PC-9 (cell line): ENCODE results near the gene F2. TPM values are rescaled to one million over a fixed set of nuclear protein-coding genes. Genes with fewer than 3 reads are reported as not detected.

Experiments used
- BruUV-seq: library from RNA; stranded (reverse); fragments of 400-500 nt; replicated peaks from 2 replicates; lab custom pipeline; 2021; lab: Mats Ljungman, UMichigan
- CTCF ChIA-PET: fragments of 300-600 bp; sonication (Branson Sonifier 250); formaldehyde crosslinking; loops from one replicate; lab custom pipeline; 2022; ENCODE audit warnings: antibody characterized with exemption; lab: Charles Lee
- POLR2A ChIA-PET: fragments of 300-600 bp; sonication (Branson Sonifier 250); formaldehyde crosslinking; loops from one replicate; lab custom pipeline; 2022; ENCODE audit warnings: antibody characterized with exemption; ENCODE audit not compliant: unreplicated experiment; lab: Charles Lee
- DNase-seq, 2 experiments: peaks; one replicate each; pipeline versions ENCODE4 v3.0.0 to v3.0.0-alpha.2; 2015 to 2022; ENCODE audit warnings: mixed read lengths in 1 of 2
- H2AFZ ChIP-seq: fragments of 200-600 bp; sonication (generic); 2 replicates; pipeline ENCODE4 v1.8.1; 2017; ENCODE audit warnings: antibody characterized with exemption
- H3F3A ChIP-seq: fragments of 200-600 bp; sonication (generic); 2 replicates; pipeline ENCODE4 v1.8.1; 2017; ENCODE audit warnings: antibody characterized with exemption, mild to moderate bottlenecking, low read depth; ENCODE audit not compliant: insufficient read depth
- H3K27ac ChIP-seq: fragments of 200-600 bp; sonication (generic); 2 replicates; pipeline ENCODE4 v1.6.1; 2016; ENCODE audit warnings: mixed run types
- H3K27me3 ChIP-seq: fragments of 200-600 bp; sonication (generic); 2 replicates; pipeline ENCODE4 v1.6.1; 2016; ENCODE audit warnings: low read depth, mixed run types; ENCODE audit not compliant: insufficient read depth
- H3K36me3 ChIP-seq: fragments of 200-600 bp; sonication (generic); 2 replicates; pipeline ENCODE4 v1.6.1; 2016; ENCODE audit warnings: low read depth, mixed run types
- H3K4me1 ChIP-seq: fragments of 200-600 bp; sonication (generic); replicated peaks from 2 replicates; pipeline ENCODE4 v1.6.1; 2016; ENCODE audit warnings: mixed run types; ENCODE audit not compliant: insufficient read depth
- H3K4me2 ChIP-seq: fragments of 200-600 bp; sonication (generic); 2 replicates; pipeline ENCODE4 v1.6.1; 2017; ENCODE audit warnings: mixed run types
- H3K4me3 ChIP-seq: fragments of 200-600 bp; sonication (generic); 2 replicates; pipeline ENCODE4 v1.6.1; 2016; ENCODE audit warnings: mixed run types
- H3K79me2 ChIP-seq: fragments of 200-600 bp; sonication (generic); 2 replicates; pipeline ENCODE4 v1.6.1; 2017; ENCODE audit warnings: low read depth, mixed run types
- H3K9me2 ChIP-seq: fragments of 200-600 bp; sonication (generic); 2 replicates; pipeline ENCODE4 v1.8.1; 2017; ENCODE audit warnings: mild to moderate bottlenecking; ENCODE audit not compliant: insufficient read depth
- H3K9me3 ChIP-seq: fragments of 200-600 bp; sonication (generic); 2 replicates; pipeline ENCODE4 v1.8.1; 2016; ENCODE audit warnings: low read depth; ENCODE audit not compliant: insufficient read depth
- H4K20me1 ChIP-seq: fragments of 200-600 bp; sonication (generic); 2 replicates; pipeline ENCODE4 v1.8.1; 2017; ENCODE audit not compliant: insufficient read depth
- EZH2 ChIP-seq: fragments of 200-600 bp; sonication (generic); IDR thresholded peaks from 2 replicates; pipeline ENCODE4 v1.8.0; 2017; ENCODE audit warnings: antibody characterized with exemption, low read depth
- intact Hi-C: fragments of 100-400 bp; cut with micrococcal nuclease; formaldehyde crosslinking; loops from one replicate; pipeline ENCODE4 v1.10.0; 2022; ENCODE audit not compliant: unreplicated experiment
- total RNA-seq: library from RNA; stranded (reverse); gene quantifications from 2 replicates; pipeline ENCODE4 v1.2.3, GENCODE V29; 2021
- TF ChIP-seq, protein P1 (sequence below): fragments of 200-600 bp; sonication (generic); conservative IDR thresholded peaks from 2 replicates; pipeline ENCODE4 v1.6.1; 2017; ENCODE audit warnings: mixed run types, antibody characterized with exemption, mild to moderate bottlenecking, moderate library complexity

Gene F2
- total RNA-seq, 1 experiment from 2014 or later, result not detected

DNA sequence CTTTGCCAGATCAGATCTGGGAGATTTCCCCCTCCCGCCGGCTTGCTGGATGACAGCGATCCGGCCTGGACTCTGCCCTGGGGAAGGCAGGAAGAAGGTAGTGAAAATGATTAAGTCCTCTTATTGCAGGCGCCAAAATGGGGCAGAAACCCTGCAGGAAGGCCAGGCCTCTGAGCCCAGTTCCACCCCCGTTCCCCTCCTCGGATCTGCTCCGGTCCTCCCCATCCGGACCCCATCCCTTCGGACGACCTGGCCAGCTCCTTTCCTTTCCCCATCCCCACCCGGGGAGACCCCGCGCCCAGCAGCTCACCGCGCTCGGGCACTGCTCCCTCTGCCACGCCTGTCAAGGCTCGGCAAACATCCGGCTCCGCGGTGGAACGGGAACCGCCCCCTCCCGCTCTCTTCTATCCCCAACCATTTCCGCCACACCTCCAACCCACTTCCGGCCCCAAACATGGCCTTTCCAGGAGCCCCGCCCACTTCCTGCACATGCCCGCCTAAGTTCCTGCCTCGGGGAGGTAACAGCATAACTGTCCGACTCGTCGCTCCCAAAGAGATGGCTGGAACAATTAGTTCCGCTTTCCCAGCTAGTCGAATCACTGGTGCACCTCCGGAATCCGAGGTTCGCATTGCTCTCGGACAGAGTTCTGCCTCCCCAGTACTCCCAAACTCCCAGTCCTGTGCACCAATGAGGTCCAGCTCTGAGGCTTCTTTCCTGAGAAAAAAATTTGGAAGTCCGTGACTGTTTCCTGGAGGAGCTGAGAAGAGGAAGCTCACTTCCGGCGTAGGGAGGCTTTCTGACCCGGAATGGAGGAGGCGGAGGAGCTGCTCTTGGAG lies 18.6 kb upstream of the F2 start, which contains the start of the genes ARHGAP1 and ZNF408:
ARHGAP1 (minus strand) TSS at position 379 of the 837 bp plus-strand sequence. CDS start 4,512 bp downstream, outside the sequence.
ZNF408 (plus strand) TSS at position 791 of the 837 bp plus-strand sequence; CDS start at position 808, 17 bp downstream.
- TF ChIP-seq EZH2, result no peak
- TF ChIP-seq, protein P1, sequence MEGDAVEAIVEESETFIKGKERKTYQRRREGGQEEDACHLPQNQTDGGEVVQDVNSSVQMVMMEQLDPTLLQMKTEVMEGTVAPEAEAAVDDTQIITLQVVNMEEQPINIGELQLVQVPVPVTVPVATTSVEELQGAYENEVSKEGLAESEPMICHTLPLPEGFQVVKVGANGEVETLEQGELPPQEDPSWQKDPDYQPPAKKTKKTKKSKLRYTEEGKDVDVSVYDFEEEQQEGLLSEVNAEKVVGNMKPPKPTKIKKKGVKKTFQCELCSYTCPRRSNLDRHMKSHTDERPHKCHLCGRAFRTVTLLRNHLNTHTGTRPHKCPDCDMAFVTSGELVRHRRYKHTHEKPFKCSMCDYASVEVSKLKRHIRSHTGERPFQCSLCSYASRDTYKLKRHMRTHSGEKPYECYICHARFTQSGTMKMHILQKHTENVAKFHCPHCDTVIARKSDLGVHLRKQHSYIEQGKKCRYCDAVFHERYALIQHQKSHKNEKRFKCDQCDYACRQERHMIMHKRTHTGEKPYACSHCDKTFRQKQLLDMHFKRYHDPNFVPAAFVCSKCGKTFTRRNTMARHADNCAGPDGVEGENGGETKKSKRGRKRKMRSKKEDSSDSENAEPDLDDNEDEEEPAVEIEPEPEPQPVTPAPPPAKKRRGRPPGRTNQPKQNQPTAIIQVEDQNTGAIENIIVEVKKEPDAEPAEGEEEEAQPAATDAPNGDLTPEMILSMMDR, result no peak
- H2AFZ ChIP-seq, result peak within 1 kb of the TSS; percentile 82
- peak within 1 kb of the TSS; percentile 99 for H3K4me2 ChIP-seq
- ChIA-PET CTCF (interaction anchor here (0.6 kb wide), 1 partner anchor 655 kb away, joined by 4 read pairs; no protein-coding TSS in a partner anchor), POLR2A (interaction anchor here (0.5 to 0.8 kb wide), 7 partner anchors 11 to 1060 kb away, joined by 3 to 22 read pairs (median 4); no protein-coding TSS in a partner anchor)
- intact Hi-C loops, result loop anchor here (1.0 kb wide), 1 partner anchor 83 kb away; the partner anchor contains the start of genes ATG13 and HARBI1
- H4K20me1 ChIP-seq, result no peaks in the 10 kb centered on the region
- H3K9me3 ChIP-seq, result no peaks in the 10 kb centered on the region
- H3K4me3 ChIP-seq, result peak within 1 kb of the TSS; percentile 61
- H3F3A ChIP-seq, result peaks cover 6% of the 10 kb centered on the region; the same call in 1 of the 2 replicates
- H3K4me1 ChIP-seq, result peaks cover 13% of the 10 kb centered on the region
- H3K27me3 ChIP-seq, result no peaks in the 10 kb centered on the region
- H3K36me3 ChIP-seq, result peaks cover 21% of the 10 kb centered on the region; the same call in 1 of the 2 replicates
- no peaks in the 10 kb centered on the region for H3K9me2 ChIP-seq
- H3K79me2 ChIP-seq, result peaks cover 45% of the 10 kb centered on the region
- H3K27ac ChIP-seq, result peak within 1 kb of the TSS; percentile 64
- peak; percentile 96 to 99 for DNase-seq
- no TSS peak for BruUV-seq

DNA sequence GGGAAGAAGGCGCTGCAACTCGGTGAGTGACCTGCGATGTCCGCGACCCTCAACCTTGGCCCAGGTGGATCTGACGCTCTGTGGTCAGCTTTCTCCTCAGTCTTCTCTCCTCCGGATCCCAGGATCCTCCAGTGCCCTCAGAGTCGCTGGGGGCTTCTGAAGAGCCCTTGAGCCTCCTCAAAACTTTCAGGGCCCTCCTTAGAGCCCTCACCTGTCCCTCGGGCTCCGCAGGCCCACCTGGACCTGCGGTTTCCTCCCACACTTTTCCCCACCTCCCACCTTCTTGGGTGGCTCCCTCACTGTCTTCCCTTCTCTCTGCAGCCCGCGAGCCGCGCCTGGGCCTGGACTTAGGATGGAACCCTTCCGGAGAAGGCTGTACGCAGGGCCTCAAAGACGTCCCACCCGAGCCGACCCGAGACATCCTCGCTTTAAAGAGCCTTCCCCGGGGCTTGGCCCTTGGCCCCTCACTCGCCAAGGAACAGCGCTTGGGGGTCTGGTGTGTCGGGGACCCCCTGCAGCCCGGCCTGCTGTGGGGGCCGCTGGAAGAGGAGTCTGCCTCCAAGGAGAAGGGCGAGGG lies 17.8 kb upstream of the F2 start:
- Histone ChIP-seq H3K9me2 (no peaks in the 10 kb centered on the region), H3K27me3 (no peaks in the 10 kb centered on the region), H3F3A (peaks cover 6% of the 10 kb centered on the region; the same call in 1 of the 2 replicates), H3K4me1 (peaks cover 13% of the 10 kb centered on the region), H3K4me3 (peak overlapping the region; percentile 61), H3K36me3 (peaks cover 27% of the 10 kb centered on the region; the same call in 1 of the 2 replicates), H3K27ac (peak overlapping the region; percentile 46; the same call in 1 of the 2 replicates), H3K9me3 (no peaks in the 10 kb centered on the region), H2AFZ (peak overlapping the region; percentile 82), H3K4me2 (peak overlapping the region; percentile 99), H3K79me2 (peaks cover 45% of the 10 kb centered on the region), H4K20me1 (peaks cover 1% of the 10 kb centered on the region; the same call in 1 of the 2 replicates)
- TSS peak; percentile 56 for BruUV-seq
- ChIA-PET CTCF (no interaction called here), POLR2A (interaction anchor here (0.6 to 0.8 kb wide), 4 partner anchors 11 to 1059 kb away, joined by 3 to 22 read pairs (median 4); no protein-coding TSS in a partner anchor)
- TF ChIP-seq EZH2, result no peak
- TF ChIP-seq, protein P1, result no peak
- no peak for DNase-seq
- intact Hi-C loops, result no loop called here
